Heart left ventricle (tissue), 13 donors: ENCODE data around the gene ANGPTL4.

ENCODE experiments used
- POLR2A ChIP-seq, 2 donors: fragments of 450-650 bp; IDR thresholded peaks; one replicate each; pipeline ENCODE4 v1.6.1; 2017; ENCODE audit warnings: antibody characterized with exemption in 2 of 2, mild to moderate bottlenecking in 2 of 2, moderate library complexity in 2 of 2
- TF ChIP-seq, protein P1 (sequence below), 12 donors: fragments of 200-600 bp; sonication (generic) in 4 of 12; IDR thresholded peaks; one replicate each; pipeline versions ENCODE4 v1.5.0 to v1.8.0; 2018 to 2022; ENCODE audit warnings: antibody characterized with exemption in 12 of 12, mild to moderate bottlenecking in 5 of 12
- donor health status: ischemic (EF 13 %, LVEDD 7.1; RV severe dilation, severe dysfunction).
- donor health status: DM: no; HTN: yes; CAD: no.
- donor health status: DM: no; HTN: no; CAD: no.
- donor health status: ischemic (EF 25% LVEDD 6.9; RV normal size, moderate dysfunction).
- donor health status: ischemic (EF 25% LVEDD 5.7; RV mildly dilated, moderate dysfunction).
- donor health status: ischemic (EF 35%, LVEDD 5.7; RV mildly dilated, moderate dysfunction).
- donor health status: nonischemic (EF 11% LVEDD 7.7; RV severe dilation, severe dysfunction).
- donor health status: DM: yes; HTN: yes; CAD: no.
- donor health status: PGD.
- donor health status: ischemic (EF 29% LVEDD 5.4; RV normal size, mild dysfunction).
- donor health status: nonischemic (EF 23%, LVEDD 6.1; RV moderate dilation, normal function).

- TF ChIP-seq, protein P1, sequence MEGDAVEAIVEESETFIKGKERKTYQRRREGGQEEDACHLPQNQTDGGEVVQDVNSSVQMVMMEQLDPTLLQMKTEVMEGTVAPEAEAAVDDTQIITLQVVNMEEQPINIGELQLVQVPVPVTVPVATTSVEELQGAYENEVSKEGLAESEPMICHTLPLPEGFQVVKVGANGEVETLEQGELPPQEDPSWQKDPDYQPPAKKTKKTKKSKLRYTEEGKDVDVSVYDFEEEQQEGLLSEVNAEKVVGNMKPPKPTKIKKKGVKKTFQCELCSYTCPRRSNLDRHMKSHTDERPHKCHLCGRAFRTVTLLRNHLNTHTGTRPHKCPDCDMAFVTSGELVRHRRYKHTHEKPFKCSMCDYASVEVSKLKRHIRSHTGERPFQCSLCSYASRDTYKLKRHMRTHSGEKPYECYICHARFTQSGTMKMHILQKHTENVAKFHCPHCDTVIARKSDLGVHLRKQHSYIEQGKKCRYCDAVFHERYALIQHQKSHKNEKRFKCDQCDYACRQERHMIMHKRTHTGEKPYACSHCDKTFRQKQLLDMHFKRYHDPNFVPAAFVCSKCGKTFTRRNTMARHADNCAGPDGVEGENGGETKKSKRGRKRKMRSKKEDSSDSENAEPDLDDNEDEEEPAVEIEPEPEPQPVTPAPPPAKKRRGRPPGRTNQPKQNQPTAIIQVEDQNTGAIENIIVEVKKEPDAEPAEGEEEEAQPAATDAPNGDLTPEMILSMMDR (IDR thresholded peaks at IDR 0.05): no peak
- no peak for TF ChIP-seq POLR2A (IDR thresholded peaks at IDR 0.05)
These were observed 8.1 kb upstream of the ANGPTL4 start for GRCh38 chr19:8355631-8356402.
